ENCODE measurements around the gene MNS1. TPM values are rescaled to one million over a fixed set of nuclear protein-coding genes. Genes with fewer than 3 reads are reported as not detected.

Gene MNS1
- total RNA-seq, 4 donors from 2014 or later = 0.84 to 1.0 (median 0.84) TPM; not detected in 1

- TF ChIP-seq CTCF (IDR thresholded peaks at IDR 0.05) = no peak
- no peak for ATAC-seq (ENCODE audit: low FRiP score)
These were observed 6.6 kb upstream of the MNS1 start for GRCh38 chr15:56471440-56472069.

DNA sequence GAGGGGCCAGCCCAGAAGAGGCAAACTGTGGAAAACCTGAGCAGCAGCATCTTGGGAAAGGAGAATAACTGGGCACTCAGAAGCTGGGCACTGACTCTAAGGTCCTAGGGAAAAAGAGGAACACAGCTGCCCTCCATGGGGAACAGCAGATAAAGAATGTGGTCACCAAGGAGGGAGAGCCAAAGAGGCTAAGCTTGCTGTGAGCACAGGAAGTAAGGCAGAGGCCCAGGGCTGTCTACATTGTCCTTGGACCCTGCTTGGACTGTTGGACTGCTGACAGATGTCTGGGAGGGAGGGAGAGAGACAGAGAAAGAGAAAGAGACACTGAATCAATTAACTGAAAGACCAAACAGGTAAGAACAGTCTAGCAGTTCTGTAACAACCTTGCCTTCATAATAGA is 4.5 kb upstream of the MNS1 start:
- ATAC-seq (ENCODE audit: low FRiP score) = no peak
- DNase-seq (ENCODE audit: low spot score) = no peak
- TF ChIP-seq CTCF (IDR thresholded peaks at IDR 0.05) = no peak

More at GRCh38 chr15:56471440-56472069, 6.6 kb upstream of the MNS1 start:
- DNase-seq (ENCODE audit: low spot score) = no peak

DNA sequence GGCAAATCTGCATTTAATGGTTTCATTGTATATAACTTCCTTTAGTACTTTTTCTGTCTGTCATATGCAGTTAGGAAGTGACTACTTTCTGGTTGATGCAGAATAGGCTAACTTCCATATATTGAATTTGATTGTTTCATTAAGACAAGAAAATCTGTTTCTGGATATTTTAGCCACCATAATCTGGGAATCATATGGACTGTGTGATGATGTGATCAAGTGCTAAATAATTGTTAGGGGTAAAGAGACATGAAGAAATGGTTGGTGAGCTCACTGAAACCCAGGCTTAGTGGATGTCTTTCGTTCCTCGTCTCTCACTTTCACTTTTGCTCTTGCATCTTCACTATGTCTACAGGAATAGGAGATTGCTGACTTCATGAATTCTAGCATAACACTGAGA is 3.5 kb upstream of the MNS1 start:
- ATAC-seq (ENCODE audit: low FRiP score) (no peak), DNase-seq (ENCODE audit: low spot score) (no peak)
- no peak for TF ChIP-seq CTCF (IDR thresholded peaks at IDR 0.05)

GRCh38 chr15:56467616-56468015 is 2.7 kb upstream of the MNS1 start:
- DNase-seq (ENCODE audit: low spot score) (no peak), ATAC-seq (ENCODE audit: low FRiP score) (no peak)
- TF ChIP-seq CTCF (IDR thresholded peaks at IDR 0.05) = no peak

DNA sequence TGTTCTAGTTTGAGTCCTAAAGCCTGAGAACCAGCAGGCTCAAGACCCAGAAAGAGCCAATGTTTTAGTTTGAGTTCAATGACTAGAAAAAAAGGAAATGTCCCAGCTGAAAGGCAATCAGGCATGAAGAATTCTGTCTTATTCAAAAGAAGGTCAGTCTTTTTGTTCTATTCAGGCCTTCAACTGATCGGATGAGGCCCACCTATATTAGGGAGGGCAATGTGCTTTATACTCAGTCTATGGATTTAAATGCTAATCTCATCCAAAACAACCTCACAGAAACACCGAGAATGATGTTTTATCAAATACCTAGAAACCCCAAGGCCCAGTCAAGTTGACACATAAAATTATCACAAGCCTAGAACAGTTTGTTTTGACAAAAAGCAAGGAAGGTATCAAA is 4.0 kb downstream of the MNS1 start:
- DNase-seq (ENCODE audit: low spot score) (no peak), ATAC-seq (ENCODE audit: low FRiP score) (no peak)
- no peak for TF ChIP-seq CTCF (IDR thresholded peaks at IDR 0.05)

- no peak for TF ChIP-seq CTCF (IDR thresholded peaks at IDR 0.05)
- DNase-seq (ENCODE audit: low spot score) = no peak
- no peak for ATAC-seq (ENCODE audit: low FRiP score)
These were observed 4.9 kb downstream of the MNS1 start for GRCh38 chr15:56460071-56460470.

DNA sequence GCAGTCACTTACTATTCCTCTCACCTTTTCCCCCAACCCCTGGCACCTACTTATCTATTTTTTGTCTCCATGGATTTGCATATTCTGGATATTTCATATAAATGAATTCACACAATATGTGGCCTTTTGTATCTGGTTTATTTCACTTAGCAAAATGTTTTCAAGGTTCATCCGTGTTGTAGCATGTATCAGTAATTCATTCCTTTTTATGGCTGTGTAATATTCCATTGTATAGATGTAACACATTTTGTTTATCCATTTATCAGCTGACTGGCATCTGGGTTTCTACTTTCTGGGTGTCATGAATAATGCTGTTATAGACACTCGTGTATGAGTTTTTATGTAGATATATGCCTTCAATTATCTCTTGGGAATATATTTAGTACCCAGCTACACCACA is 5.8 kb downstream of the MNS1 start:
- TF ChIP-seq CTCF (IDR thresholded peaks at IDR 0.05) = no peak
- DNase-seq (ENCODE audit: low spot score) (no peak), ATAC-seq (ENCODE audit: low FRiP score) (no peak)

Data from omental fat pad (tissue), 4 donors.